ENCODE results near the gene SYNGR2.

SYNGR2 gene

DNA sequence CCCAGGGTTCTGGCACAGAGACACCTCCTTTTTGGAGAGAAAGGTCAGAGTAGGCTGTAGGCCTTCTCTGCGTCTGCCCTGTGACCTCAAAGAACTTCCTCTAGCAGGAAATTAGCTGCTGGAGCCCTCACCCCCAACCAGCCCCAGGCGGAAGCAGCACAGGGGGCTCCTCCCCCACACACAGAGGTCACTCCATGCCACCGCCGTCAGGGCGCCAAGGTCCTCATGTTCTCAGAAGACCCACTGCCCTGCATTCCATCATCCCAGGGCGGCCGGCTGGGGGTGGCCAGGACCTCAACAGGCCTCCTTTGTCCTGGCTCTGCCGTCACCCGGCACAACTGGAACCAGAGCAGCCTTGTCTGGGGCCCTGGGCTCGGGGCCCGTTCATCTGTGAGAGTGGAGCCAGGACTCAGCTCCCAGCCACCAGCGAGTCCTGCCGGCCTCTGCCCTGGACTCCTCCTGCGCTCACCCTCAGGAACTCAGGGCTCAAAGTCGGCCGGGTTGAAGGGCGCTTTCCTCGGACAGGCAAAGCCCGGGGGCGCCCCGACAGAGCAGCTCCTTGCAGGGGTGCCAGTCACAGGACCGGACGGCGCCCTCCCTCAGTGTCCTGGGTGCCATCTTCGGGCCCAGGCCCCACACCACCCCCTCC is 41.0 kb upstream of the SYNGR2 start:
- Histone ChIP-seq H3K27me3 (ENCODE audit: insufficient read depth, poor library complexity, severe bottlenecking) (no peaks in the 10 kb centered on the region), H3K27ac (replicated peaks) (peak overlapping the region; percentile 93), H3K4me3 (replicated peaks; ENCODE audit: insufficient read depth, low read length) (peak overlapping the region; percentile 95)
- TF ChIP-seq POLR2AphosphoS5 (IDR thresholded peaks at IDR 0.05; ENCODE audit: low read depth) (no peak; the same call in 1 of the 2 replicates), GABPA (IDR thresholded peaks at IDR 0.05; ENCODE audit: low read depth) (peak; percentile 64)
- TF ChIP-seq, protein P1, sequence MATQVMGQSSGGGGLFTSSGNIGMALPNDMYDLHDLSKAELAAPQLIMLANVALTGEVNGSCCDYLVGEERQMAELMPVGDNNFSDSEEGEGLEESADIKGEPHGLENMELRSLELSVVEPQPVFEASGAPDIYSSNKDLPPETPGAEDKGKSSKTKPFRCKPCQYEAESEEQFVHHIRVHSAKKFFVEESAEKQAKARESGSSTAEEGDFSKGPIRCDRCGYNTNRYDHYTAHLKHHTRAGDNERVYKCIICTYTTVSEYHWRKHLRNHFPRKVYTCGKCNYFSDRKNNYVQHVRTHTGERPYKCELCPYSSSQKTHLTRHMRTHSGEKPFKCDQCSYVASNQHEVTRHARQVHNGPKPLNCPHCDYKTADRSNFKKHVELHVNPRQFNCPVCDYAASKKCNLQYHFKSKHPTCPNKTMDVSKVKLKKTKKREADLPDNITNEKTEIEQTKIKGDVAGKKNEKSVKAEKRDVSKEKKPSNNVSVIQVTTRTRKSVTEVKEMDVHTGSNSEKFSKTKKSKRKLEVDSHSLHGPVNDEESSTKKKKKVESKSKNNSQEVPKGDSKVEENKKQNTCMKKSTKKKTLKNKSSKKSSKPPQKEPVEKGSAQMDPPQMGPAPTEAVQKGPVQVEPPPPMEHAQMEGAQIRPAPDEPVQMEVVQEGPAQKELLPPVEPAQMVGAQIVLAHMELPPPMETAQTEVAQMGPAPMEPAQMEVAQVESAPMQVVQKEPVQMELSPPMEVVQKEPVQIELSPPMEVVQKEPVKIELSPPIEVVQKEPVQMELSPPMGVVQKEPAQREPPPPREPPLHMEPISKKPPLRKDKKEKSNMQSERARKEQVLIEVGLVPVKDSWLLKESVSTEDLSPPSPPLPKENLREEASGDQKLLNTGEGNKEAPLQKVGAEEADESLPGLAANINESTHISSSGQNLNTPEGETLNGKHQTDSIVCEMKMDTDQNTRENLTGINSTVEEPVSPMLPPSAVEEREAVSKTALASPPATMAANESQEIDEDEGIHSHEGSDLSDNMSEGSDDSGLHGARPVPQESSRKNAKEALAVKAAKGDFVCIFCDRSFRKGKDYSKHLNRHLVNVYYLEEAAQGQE (IDR thresholded peaks at IDR 0.05; ENCODE audit: insufficient replicate concordance, low read depth), result no peak
- peak; percentile 83 to 90 for DNase-seq (ENCODE audit: low read depth in 1 of 2, low spot score in 1 of 2)

GRCh38 chr17:78127888-78128550 is 40.4 kb upstream of the SYNGR2 start:
- Histone ChIP-seq H3K4me3 (replicated peaks; ENCODE audit: insufficient read depth, low read length) (peak overlapping the region; percentile 95), H3K27ac (replicated peaks) (peak overlapping the region; percentile 93), H3K27me3 (ENCODE audit: insufficient read depth, poor library complexity, severe bottlenecking) (no peaks in the 10 kb centered on the region)
- DNase-seq (ENCODE audit: low read depth in 1 of 2, low spot score in 1 of 2), result peak in 1 of 2 experiments; percentile 28
- TF ChIP-seq, protein P2, sequence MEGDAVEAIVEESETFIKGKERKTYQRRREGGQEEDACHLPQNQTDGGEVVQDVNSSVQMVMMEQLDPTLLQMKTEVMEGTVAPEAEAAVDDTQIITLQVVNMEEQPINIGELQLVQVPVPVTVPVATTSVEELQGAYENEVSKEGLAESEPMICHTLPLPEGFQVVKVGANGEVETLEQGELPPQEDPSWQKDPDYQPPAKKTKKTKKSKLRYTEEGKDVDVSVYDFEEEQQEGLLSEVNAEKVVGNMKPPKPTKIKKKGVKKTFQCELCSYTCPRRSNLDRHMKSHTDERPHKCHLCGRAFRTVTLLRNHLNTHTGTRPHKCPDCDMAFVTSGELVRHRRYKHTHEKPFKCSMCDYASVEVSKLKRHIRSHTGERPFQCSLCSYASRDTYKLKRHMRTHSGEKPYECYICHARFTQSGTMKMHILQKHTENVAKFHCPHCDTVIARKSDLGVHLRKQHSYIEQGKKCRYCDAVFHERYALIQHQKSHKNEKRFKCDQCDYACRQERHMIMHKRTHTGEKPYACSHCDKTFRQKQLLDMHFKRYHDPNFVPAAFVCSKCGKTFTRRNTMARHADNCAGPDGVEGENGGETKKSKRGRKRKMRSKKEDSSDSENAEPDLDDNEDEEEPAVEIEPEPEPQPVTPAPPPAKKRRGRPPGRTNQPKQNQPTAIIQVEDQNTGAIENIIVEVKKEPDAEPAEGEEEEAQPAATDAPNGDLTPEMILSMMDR (IDR thresholded peaks at IDR 0.05; ENCODE audit: insufficient read depth, low read length), result no peak
- TF ChIP-seq POLR2AphosphoS5 (IDR thresholded peaks at IDR 0.05; ENCODE audit: low read depth), result peak; percentile 8; the same call in 1 of the 2 replicates

GRCh38 chr17:78128551-78129350 is 39.6 kb upstream of the SYNGR2 start, which contains the start of gene TMC6:
Gene TMC6 (minus strand): TSS chr17:78128755. CDS start chr17:78126832, 1,923 bp downstream.
- TF ChIP-seq POLR2AphosphoS5 (IDR thresholded peaks at IDR 0.05; ENCODE audit: low read depth), result no peak; the same call in 1 of the 2 replicates
- no peak for TF ChIP-seq SPI1 (IDR thresholded peaks at IDR 0.05; ENCODE audit: borderline replicate concordance, low read depth)
- no peak for TF ChIP-seq GABPA (IDR thresholded peaks at IDR 0.05; ENCODE audit: low read depth)
- TF ChIP-seq, protein P1 (IDR thresholded peaks at IDR 0.05; ENCODE audit: insufficient replicate concordance, low read depth), result no peak
- TF ChIP-seq, protein P2 (IDR thresholded peaks at IDR 0.05; ENCODE audit: insufficient read depth, low read length), result no peak
- Histone ChIP-seq H3K27me3 (ENCODE audit: insufficient read depth, poor library complexity, severe bottlenecking) (no peaks in the 10 kb centered on the region), H3K27ac (replicated peaks) (peak within 1 kb of the TSS; percentile 93), H3K4me3 (replicated peaks; ENCODE audit: insufficient read depth, low read length) (peak within 1 kb of the TSS; percentile 95)
- peak; percentile 76 for DNase-seq (ENCODE audit: low read depth in 1 of 2, low spot score in 1 of 2)
